Endothelial cell of umbilical vein (primary cell): ENCODE measurements around the gene TARS2. TPM values are rescaled to one million over a fixed set of nuclear protein-coding genes. Genes with fewer than 3 reads are reported as not detected.

Source experiments
- BruUV-seq: library from RNA; stranded (reverse); fragments of 400-500 nt; replicated peaks from 2 replicates; lab custom pipeline; 2021; lab: Mats Ljungman, UMichigan
- CTCF ChIA-PET: fragments of 300-600, 350-600 bp; sonication (Branson Sonifier 250); formaldehyde crosslinking; loops from one replicate; lab custom pipeline; 2021; ENCODE audit warnings: antibody characterized with exemption, inconsistent platforms; lab: Charles Lee
- POLR2A ChIA-PET: fragments of 300-600, 350-600 bp; sonication (Branson Sonifier 250); formaldehyde crosslinking; loops from one replicate; lab custom pipeline; 2021; ENCODE audit warnings: antibody characterized with exemption, inconsistent platforms; lab: Charles Lee
- DNase-seq: peaks from one replicate; pipeline ENCODE4 v3.0.0-alpha.2; 2011; ENCODE audit warnings: low read depth, low spot score
- FAIRE-seq: peaks from 2 replicates; lab custom pipeline; 2011; peaks lifted over from hg19 to GRCh38; lab: Jason Lieb, UNC
- H2AFZ ChIP-seq: 2 replicates; pipeline ENCODE4 v1.6.0; 2012; ENCODE audit warnings: low read depth, low read length, control low read depth, inconsistent platforms
- H3K27ac ChIP-seq: 2 replicates; pipeline ENCODE4 v1.5.1; 2011; ENCODE audit warnings: low read depth, mild to moderate bottlenecking, control low read depth, low read length, moderate library complexity; ENCODE audit not compliant: insufficient read depth
- H3K27me3 ChIP-seq, 2 experiments: 2 replicates each; pipeline versions ENCODE4 v1.6.0 to v1.6.1; 2011; ENCODE audit warnings: low read length in 2 of 2, mixed read lengths in 1 of 2; ENCODE audit not compliant: control insufficient read depth in 2 of 2, insufficient read depth in 2 of 2
- H3K36me3 ChIP-seq, 2 experiments: 2 replicates in 1 of 2; 3 replicates in 1 of 2; pipeline ENCODE4 v1.5.1; 2011; ENCODE audit warnings: low read length in 2 of 2, mild to moderate bottlenecking in 1 of 2, moderate library complexity in 1 of 2; ENCODE audit not compliant: control insufficient read depth in 2 of 2, insufficient read depth in 2 of 2; ENCODE audit errors: extremely low read depth in 1 of 2
- H3K4me1 ChIP-seq: 3 replicates; pipeline ENCODE4 v1.5.1; 2011; ENCODE audit warnings: mild to moderate bottlenecking, low read length; ENCODE audit not compliant: control insufficient read depth, insufficient read depth; ENCODE audit errors: extremely low read depth
- H3K4me2 ChIP-seq: 2 replicates; pipeline ENCODE4 v1.6.1; 2011; ENCODE audit warnings: low read length, control low read depth, mixed read lengths; ENCODE audit not compliant: insufficient read depth
- H3K4me3 ChIP-seq, 3 experiments: fragments of 200-600 bp in 1 of 3; sonication (generic), shearing (Covaris generic) in 1 of 3; replicated peaks in 1 of 3; 2 replicates each; pipeline ENCODE4 v1.5.1; 2011 to 2016; ENCODE audit warnings: control low read depth in 3 of 3, low read length in 3 of 3, mild to moderate bottlenecking in 2 of 3, inconsistent platforms in 1 of 3, low read depth in 1 of 3, moderate library complexity in 1 of 3; ENCODE audit not compliant: insufficient read depth in 1 of 3
- H3K79me2 ChIP-seq: 2 replicates; pipeline ENCODE4 v1.6.0; 2012; ENCODE audit warnings: low read length, inconsistent platforms; ENCODE audit not compliant: control insufficient read depth, insufficient read depth
- H3K9ac ChIP-seq: replicated peaks from 2 replicates; pipeline ENCODE3; 2011; ENCODE audit warnings: low read length, control low read depth; ENCODE audit not compliant: insufficient read depth; ENCODE audit errors: extremely low read depth
- H3K9me1 ChIP-seq: replicated peaks from 3 replicates; pipeline ENCODE4 v1.6.0; 2011; ENCODE audit warnings: mild to moderate bottlenecking, low read length; ENCODE audit not compliant: control insufficient read depth, insufficient read depth; ENCODE audit errors: extremely low read depth
- H3K9me3 ChIP-seq: replicated peaks from 2 replicates; pipeline ENCODE4 v1.5.1; 2012; ENCODE audit warnings: low read length, inconsistent platforms; ENCODE audit not compliant: control insufficient read depth, insufficient read depth
- H4K20me1 ChIP-seq: replicated peaks from 2 replicates; pipeline ENCODE3; 2011; ENCODE audit warnings: mild to moderate bottlenecking, low read length; ENCODE audit not compliant: control insufficient read depth, insufficient read depth; ENCODE audit errors: extremely low read depth
- EZH2 ChIP-seq: IDR thresholded peaks from 2 replicates; pipeline ENCODE4 v1.6.1; 2012; ENCODE audit warnings: borderline replicate concordance, low read depth, mild to moderate bottlenecking, moderate library complexity, low read length, inconsistent platforms; ENCODE audit not compliant: severe bottlenecking
- FOS ChIP-seq: IDR thresholded peaks from 2 replicates; pipeline ENCODE4 v1.6.1; 2011; ENCODE audit warnings: mild to moderate bottlenecking, low read length, moderate library complexity, borderline replicate concordance; ENCODE audit not compliant: insufficient read depth
- GATA2 ChIP-seq: IDR thresholded peaks from 2 replicates; pipeline ENCODE4 v1.7.0; 2011; ENCODE audit warnings: low read depth, mild to moderate bottlenecking, moderate library complexity, mixed read lengths, low read length; ENCODE audit not compliant: insufficient read length, insufficient read depth
- JUN ChIP-seq: IDR thresholded peaks from 2 replicates; pipeline ENCODE4 v1.6.1; 2011; ENCODE audit warnings: borderline replicate concordance, low read depth; ENCODE audit not compliant: insufficient read length, insufficient read depth
- MYC ChIP-seq: IDR thresholded peaks from one replicate; pipeline ENCODE4 v1.6.1; 2011; ENCODE audit warnings: mild to moderate bottlenecking, low read depth, low read length
- POLR2A ChIP-seq: IDR thresholded peaks from 2 replicates; pipeline ENCODE4 v1.6.1; 2012; ENCODE audit warnings: low read depth, mild to moderate bottlenecking, control low read depth, low read length
- POLR2AphosphoS5 ChIP-seq: IDR thresholded peaks from 2 replicates; pipeline ENCODE4 v1.6.1; 2012; ENCODE audit warnings: low read depth, mild to moderate bottlenecking, control low read depth, low read length, moderate library complexity; ENCODE audit not compliant: insufficient read depth
- dilution Hi-C: fragments of 300-500 bp; cut with MboI; formaldehyde crosslinking; loops from one replicate; pipeline ENCODE4 v1.15.0; 2019; ENCODE audit warnings: low sequenced_read_pairs; ENCODE audit not compliant: extremely low pct_ligation_motif_present
- intact Hi-C: fragments of 100-400 bp; cut with micrococcal nuclease; formaldehyde crosslinking; loops from one replicate; pipeline ENCODE4 v1.10.0; 2022
- polyA plus RNA-seq, 4 experiments: library from polyadenylated mRNA; depleted of rRNA in 3 of 4; stranded (reverse) in 3 of 4; unstranded in 1 of 4; fragments of >200 nt; gene quantifications; 2 replicates each; pipeline versions ENCODE4 v1.2.1 to v1.2.3, GENCODE V29; 2011 to 2012; ENCODE audit warnings: missing spikeins in 1 of 4
- total RNA-seq: library from RNA; stranded (reverse); gene quantifications from 2 replicates; pipeline ENCODE4 v1.2.3, GENCODE V29; 2021
- TF ChIP-seq, protein P1 (sequence below): IDR thresholded peaks from 2 replicates; pipeline ENCODE4 v1.6.1; 2011; ENCODE audit not compliant: insufficient read depth, insufficient read length
- TF ChIP-seq, protein P2 (sequence below), 2 donors: IDR thresholded peaks; 1 replicate in 1 of 2; 2 replicates in 1 of 2; pipeline ENCODE4 v1.5.1; 2011; ENCODE audit warnings: low read length in 2 of 2, mild to moderate bottlenecking in 2 of 2, moderate library complexity in 2 of 2, control low read depth in 1 of 2, inconsistent platforms in 1 of 2, low read depth in 1 of 2; ENCODE audit not compliant: insufficient read depth in 1 of 2; ENCODE audit errors: extremely low read depth in 1 of 2

TARS2 gene
- total and polyA plus RNA-seq, 2 donors (not counting 3 experiments of a cell fraction or from before 2014, with no cell fraction given): 21.5 to 22.0 TPM

DNA sequence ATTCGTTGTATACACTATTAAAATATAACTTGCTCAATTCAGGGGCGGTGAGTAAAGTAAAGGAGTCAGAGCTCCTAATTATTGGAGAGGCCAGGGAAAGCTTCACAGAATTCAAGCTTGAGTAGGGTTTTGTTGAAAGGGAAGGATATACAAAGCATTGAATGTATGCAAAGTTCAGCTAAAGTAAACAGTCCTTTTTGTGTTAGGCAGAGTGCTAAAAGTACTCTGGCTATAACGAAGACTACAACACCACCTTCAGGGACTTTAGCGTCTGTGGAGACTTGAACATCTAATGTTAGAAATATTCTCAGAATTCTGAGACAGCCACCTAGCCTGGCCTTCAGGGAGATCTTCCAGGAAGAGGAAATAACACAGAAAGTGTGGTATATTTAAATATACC lies 29.4 kb downstream of the TARS2 start:
- dilution Hi-C loops (no loop called here), intact Hi-C loops (loop anchor here (5.0 kb wide), 2 partner anchors 54 to 149 kb away; no protein-coding TSS in a partner anchor)
- H3K79me2 ChIP-seq: no peaks in the 10 kb centered on the region
- H2AFZ ChIP-seq: peak overlapping the region; percentile 94
- no peak for TF ChIP-seq POLR2AphosphoS5
- TF ChIP-seq EZH2: no peak
- TF ChIP-seq POLR2A: no peak
- no peak for TF ChIP-seq MYC
- TF ChIP-seq, protein P1, sequence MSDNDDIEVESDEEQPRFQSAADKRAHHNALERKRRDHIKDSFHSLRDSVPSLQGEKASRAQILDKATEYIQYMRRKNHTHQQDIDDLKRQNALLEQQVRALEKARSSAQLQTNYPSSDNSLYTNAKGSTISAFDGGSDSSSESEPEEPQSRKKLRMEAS: no peak
- TF ChIP-seq GATA2: no peak
- TF ChIP-seq, protein P2, sequence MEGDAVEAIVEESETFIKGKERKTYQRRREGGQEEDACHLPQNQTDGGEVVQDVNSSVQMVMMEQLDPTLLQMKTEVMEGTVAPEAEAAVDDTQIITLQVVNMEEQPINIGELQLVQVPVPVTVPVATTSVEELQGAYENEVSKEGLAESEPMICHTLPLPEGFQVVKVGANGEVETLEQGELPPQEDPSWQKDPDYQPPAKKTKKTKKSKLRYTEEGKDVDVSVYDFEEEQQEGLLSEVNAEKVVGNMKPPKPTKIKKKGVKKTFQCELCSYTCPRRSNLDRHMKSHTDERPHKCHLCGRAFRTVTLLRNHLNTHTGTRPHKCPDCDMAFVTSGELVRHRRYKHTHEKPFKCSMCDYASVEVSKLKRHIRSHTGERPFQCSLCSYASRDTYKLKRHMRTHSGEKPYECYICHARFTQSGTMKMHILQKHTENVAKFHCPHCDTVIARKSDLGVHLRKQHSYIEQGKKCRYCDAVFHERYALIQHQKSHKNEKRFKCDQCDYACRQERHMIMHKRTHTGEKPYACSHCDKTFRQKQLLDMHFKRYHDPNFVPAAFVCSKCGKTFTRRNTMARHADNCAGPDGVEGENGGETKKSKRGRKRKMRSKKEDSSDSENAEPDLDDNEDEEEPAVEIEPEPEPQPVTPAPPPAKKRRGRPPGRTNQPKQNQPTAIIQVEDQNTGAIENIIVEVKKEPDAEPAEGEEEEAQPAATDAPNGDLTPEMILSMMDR (IDR thresholded peaks at IDR 0.05; ENCODE audit: extremely low read depth in 1 of 2, insufficient read depth in 1 of 2, low read depth in 1 of 2, low read length in 2 of 2): no peak
- TF ChIP-seq FOS: no peak
- no peak for TF ChIP-seq JUN
- no peaks in the 10 kb centered on the region for H3K36me3 ChIP-seq
- H3K9me1 ChIP-seq: no peaks in the 10 kb centered on the region
- H3K9ac ChIP-seq: peak overlapping the region; percentile 35
- no peak overlapping the region for H3K27ac ChIP-seq
- H3K4me2 ChIP-seq: peak overlapping the region; percentile 92
- no peak for FAIRE-seq
- POLR2A ChIA-PET: interaction anchor here (1.0 to 1.4 kb wide), 2 partner anchors 9 to 55 kb away, joined by 3 to 4 read pairs; partner anchors contain the start of gene ECM1
- peaks cover 6% of the 10 kb centered on the region for H3K4me1 ChIP-seq
- H4K20me1 ChIP-seq: no peaks in the 10 kb centered on the region
- CTCF ChIA-PET: interaction anchor here (1.2 to 3.1 kb wide), 10 partner anchors 9 to 296 kb away, joined by 3 to 24 read pairs (median 6); partner anchors contain the start of genes ECM1 and TARS2
- no TSS peak for BruUV-seq
- H3K27me3 ChIP-seq: no peaks in the 10 kb centered on the region
- no peaks in the 10 kb centered on the region for H3K9me3 ChIP-seq
- peak; percentile 31 for DNase-seq
- peak overlapping the region in 1 of 3 experiments; percentile 56 for H3K4me3 ChIP-seq
